H1 (cell line): ENCODE measurements around the gene MYH11. TPM values are rescaled to one million over a fixed set of nuclear protein-coding genes. Genes with fewer than 3 reads are reported as not detected.

Experiments
- CBX5 ChIP-seq: fragments of 300-800, 300-1000 bp; sonication (generic); IDR thresholded peaks from 2 replicates; pipeline ENCODE4 v1.7.1; 2016; ENCODE audit warnings: antibody characterized with exemption, low read length, low read depth
- RAD21 ChIP-seq, 2 experiments: IDR thresholded peaks in 1 of 2; conservative IDR thresholded peaks in 1 of 2; 2 replicates each; pipeline ENCODE4 v1.6.1; 2011; ENCODE audit warnings: low read depth in 2 of 2, low read length in 2 of 2, improper control_type of control experiment in 1 of 2, inconsistent platforms in 1 of 2, mild to moderate bottlenecking in 1 of 2, moderate library complexity in 1 of 2
- polyA plus RNA-seq, 7 experiments: library from polyadenylated mRNA; depleted of rRNA in 3 of 7; stranded (reverse) in 5 of 7; unstranded in 2 of 7; fragments of >200 nt in 5 of 7; fragments of 200-250 nt in 2 of 7; gene quantifications; 1 replicate in 5 of 7; 2 replicates in 1 of 7; 4 replicates in 1 of 7; pipeline versions ENCODE4 v1.2.1 to v1.2.3, GENCODE V29; 2011 to 2013; ENCODE audit warnings: missing spikeins in 2 of 7, mixed read lengths in 2 of 7
- total RNA-seq: library from RNA; stranded (reverse); fragmentation: NEBNext Ultra II Directional; extraction: Animal tissue kit (Norgen Biotek cat#: 25700); gene quantifications from 2 replicates; pipeline ENCODE4 v1.2.1, GENCODE V29; 2021

MYH11 gene
- total and polyA plus RNA-seq, 2 of the 8 experiments (the other 6 are each of a cell fraction or from before 2014, with no cell fraction given): 0.11 to 0.78 TPM

DNA sequence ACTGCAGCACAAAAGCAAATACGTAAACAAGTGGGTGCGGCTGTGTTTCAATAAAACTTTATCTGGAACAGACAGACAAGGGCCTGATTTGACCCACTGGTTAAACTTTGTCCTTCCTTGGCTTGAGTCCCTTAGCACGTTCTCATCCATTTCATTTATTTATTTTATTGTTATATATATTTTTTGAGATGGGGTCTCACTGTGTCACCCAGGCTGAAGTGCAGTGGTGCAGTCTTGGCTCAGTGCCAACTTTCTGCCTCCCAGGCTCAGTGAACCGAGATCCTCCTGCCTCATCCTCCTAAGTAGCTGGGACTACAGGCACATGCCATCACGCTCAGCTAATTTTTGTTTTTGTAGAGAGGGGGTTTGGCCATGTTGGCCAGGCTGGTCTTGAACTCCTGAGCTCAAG is 64.3 kb downstream of the MYH11 start (continued):
- TF ChIP-seq CBX5 (no peak), RAD21 (IDR thresholded peaks at IDR 0.05 in 1 of 2, conservative IDR thresholded peaks at IDR 0.05 in 1 of 2; ENCODE audit: low read depth in 2 of 2, low read length in 2 of 2) (no peak)
